ENCODE results near the gene C19orf38. TPM values are rescaled to one million over a fixed set of nuclear protein-coding genes. Genes with fewer than 3 reads are reported as not detected.
"Not testable (repeated sequence)": the region's sequence is repeated elsewhere in the genome, so short reads cannot be mapped to it uniquely, and the experiment has no call there.

Gene C19orf38
- total RNA-seq, 2 donors from 2014 or later, result 0.91 to 6.4 TPM

DNA sequence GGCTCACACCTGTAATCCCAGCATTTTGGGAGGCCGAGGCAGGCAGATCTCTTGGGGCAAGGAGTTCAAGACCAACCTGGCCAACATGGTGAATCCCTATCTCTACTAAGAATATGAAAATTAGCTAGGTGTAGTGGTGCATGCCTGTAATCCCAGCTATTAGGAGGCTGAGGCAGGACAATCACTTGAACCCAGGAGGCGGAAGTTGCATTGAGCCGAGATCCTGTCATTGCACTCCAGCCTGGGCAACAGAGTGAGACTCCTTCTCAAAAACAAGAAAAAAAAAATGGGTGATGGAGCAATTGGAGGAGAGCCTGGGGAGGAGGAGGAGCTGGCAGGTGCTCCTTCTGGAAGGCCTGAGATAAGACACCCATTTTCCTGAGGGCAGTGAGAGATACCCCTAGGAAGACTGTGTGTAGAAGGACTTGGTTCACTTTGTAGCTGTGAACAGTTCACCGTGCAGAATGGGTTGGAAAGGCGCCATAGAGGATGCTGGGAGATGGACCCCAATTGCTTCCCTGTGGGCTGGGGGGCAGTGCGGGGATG lies 14.4 kb downstream of the C19orf38 start:
- peak overlapping the region in 1 of 2 donors; percentile 10 for H3K4me3 ChIP-seq
- no peaks in the 10 kb centered on the region for H3K4me1 ChIP-seq (replicated peaks)
- H3K9me3 ChIP-seq, result no peaks in the 10 kb centered on the region
- TF ChIP-seq, protein P1, sequence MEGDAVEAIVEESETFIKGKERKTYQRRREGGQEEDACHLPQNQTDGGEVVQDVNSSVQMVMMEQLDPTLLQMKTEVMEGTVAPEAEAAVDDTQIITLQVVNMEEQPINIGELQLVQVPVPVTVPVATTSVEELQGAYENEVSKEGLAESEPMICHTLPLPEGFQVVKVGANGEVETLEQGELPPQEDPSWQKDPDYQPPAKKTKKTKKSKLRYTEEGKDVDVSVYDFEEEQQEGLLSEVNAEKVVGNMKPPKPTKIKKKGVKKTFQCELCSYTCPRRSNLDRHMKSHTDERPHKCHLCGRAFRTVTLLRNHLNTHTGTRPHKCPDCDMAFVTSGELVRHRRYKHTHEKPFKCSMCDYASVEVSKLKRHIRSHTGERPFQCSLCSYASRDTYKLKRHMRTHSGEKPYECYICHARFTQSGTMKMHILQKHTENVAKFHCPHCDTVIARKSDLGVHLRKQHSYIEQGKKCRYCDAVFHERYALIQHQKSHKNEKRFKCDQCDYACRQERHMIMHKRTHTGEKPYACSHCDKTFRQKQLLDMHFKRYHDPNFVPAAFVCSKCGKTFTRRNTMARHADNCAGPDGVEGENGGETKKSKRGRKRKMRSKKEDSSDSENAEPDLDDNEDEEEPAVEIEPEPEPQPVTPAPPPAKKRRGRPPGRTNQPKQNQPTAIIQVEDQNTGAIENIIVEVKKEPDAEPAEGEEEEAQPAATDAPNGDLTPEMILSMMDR (IDR thresholded peaks at IDR 0.05), result no peak
- TF ChIP-seq POLR2AphosphoS5 (IDR thresholded peaks at IDR 0.05) (no peak), POLR2A (IDR thresholded peaks at IDR 0.05) (no peak)
- WGBS, result 75% methylated on average over 6 of the region's 6 CpGs
- H3K36me3 ChIP-seq, result no peaks in the 10 kb centered on the region
- no peak for DNase-seq (ENCODE audit: low spot score)
- intact Hi-C loops (cut with DNase I), result loop anchor here (5.0 kb wide), 1 partner anchor 145 kb away; the partner anchor contains the start of gene DNM2
- H3K27me3 ChIP-seq (replicated peaks; ENCODE audit: insufficient read depth), result no peaks in the 10 kb centered on the region
- H3K27ac ChIP-seq, result peak overlapping the region; percentile 66 to 70

DNA sequence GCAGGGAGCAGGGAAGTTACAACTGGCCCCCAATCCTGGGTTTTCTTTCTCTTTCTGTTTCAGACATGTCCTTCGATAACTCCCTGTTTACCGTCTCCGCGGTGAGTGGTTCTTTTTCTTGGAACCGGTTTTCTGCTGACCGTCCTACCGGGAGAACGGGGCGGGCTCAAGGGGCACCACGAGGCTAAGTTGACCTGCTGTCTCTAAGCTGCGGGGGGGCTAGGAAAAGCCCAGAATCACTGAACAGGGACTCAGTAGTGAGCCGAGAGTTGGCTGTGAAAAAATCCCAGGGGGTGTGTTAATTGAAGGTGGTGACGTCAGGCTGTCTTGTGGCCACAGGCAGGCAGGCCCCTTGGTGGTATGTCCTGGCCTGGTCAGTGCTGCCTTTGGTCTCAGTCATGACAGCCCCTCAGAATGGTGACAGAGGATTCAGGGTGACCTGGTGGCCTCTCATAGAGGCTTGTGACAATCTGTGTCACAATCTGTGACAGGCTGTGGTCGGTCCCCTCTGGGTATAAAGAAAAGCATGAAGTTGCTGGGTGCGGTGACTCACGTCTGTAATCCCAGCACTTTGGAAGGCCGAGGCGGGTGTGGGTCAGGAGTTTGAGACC lies 15.0 kb downstream of the C19orf38 start:
- Histone ChIP-seq H3K4me1 (replicated peaks) (no peaks in the 10 kb centered on the region), H3K27ac (peak overlapping the region; percentile 66 to 70), H3K27me3 (replicated peaks; ENCODE audit: insufficient read depth) (no peaks in the 10 kb centered on the region), H3K4me3 (peak overlapping the region in 1 of 2 donors; percentile 10), H3K9me3 (no peaks in the 10 kb centered on the region), H3K36me3 (no peaks in the 10 kb centered on the region)
- peak; percentile 51 for DNase-seq (ENCODE audit: low spot score)
- intact Hi-C loops (cut with DNase I), result loop anchor here (5.0 kb wide), 1 partner anchor 146 kb away; the partner anchor contains the start of gene DNM2
- 50% methylated on average over 18 of the region's 18 CpGs for WGBS
- TF ChIP-seq POLR2AphosphoS5 (IDR thresholded peaks at IDR 0.05), result peak; percentile 64
- no peak for TF ChIP-seq POLR2A (IDR thresholded peaks at IDR 0.05)

DNA sequence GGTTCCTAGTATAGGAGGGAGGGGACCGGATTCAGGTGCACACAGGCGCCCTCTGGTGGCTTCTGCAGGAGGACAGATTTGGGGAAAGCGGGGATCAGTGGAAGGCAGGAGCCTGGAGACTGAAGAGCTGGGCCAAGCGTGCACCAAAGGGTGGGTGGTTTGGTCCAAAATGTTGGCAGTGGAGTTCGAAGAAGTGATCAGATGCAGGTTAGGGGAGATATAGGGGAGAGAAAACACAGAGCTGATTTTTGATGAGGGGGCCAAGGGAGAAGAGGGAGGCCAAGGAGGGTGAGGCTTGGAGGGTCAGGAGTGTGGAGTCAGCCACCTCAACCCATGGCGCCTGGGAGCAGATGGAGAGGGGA lies 16.3 kb downstream of the C19orf38 start:
- WGBS, result 13% methylated on average over 6 of the region's 6 CpGs
- H3K4me1 ChIP-seq (replicated peaks), result no peaks in the 10 kb centered on the region
- DNase-seq (ENCODE audit: low spot score), result peak; percentile 83
- TF ChIP-seq POLR2AphosphoS5 (IDR thresholded peaks at IDR 0.05) (peak; percentile 72), POLR2A (IDR thresholded peaks at IDR 0.05) (no peak)
- TF ChIP-seq, protein P1 (IDR thresholded peaks at IDR 0.05), result peak; percentile 79 to 88 (median 86)
- no peaks in the 10 kb centered on the region for H3K36me3 ChIP-seq
- no peaks in the 10 kb centered on the region for H3K9me3 ChIP-seq
- no peak overlapping the region for H3K4me3 ChIP-seq
- intact Hi-C loops (cut with DNase I), result loop anchor here (5.0 kb wide), 1 partner anchor 147 kb away; the partner anchor contains the start of gene DNM2
- no peaks in the 10 kb centered on the region for H3K27me3 ChIP-seq (replicated peaks; ENCODE audit: insufficient read depth)
- H3K27ac ChIP-seq, result peak overlapping the region in 1 of 2 donors; percentile 70

DNA sequence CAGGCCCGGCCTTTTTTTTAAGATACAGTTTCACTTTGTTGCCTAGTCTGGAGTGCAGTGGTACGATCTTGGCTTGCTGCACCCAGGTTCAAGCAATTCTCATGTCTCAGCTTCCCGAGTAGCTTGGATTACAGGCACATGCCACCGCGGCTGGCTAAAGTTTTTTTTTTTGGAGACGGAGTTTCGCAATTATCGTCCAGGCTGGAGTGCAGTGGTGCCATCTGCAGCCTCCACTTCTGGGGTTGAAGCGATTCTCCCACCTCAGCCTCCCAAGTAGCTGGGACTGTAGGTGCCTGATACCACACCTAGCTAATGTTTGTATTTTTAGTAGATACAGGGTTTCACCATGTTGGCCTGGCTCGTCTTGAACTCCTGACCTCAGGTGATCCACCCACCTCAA lies 18.3 kb downstream of the C19orf38 start:
- no peaks in the 10 kb centered on the region for H3K36me3 ChIP-seq
- H3K27ac ChIP-seq, result no peak overlapping the region
- H3K9me3 ChIP-seq, result no peaks in the 10 kb centered on the region
- WGBS, result 87% methylated on average over 10 of the region's 10 CpGs
- no peaks in the 10 kb centered on the region for H3K27me3 ChIP-seq (replicated peaks; ENCODE audit: insufficient read depth)
- no peak overlapping the region for H3K4me3 ChIP-seq
- TF ChIP-seq POLR2A (IDR thresholded peaks at IDR 0.05) (no peak), POLR2AphosphoS5 (IDR thresholded peaks at IDR 0.05) (no peak)
- TF ChIP-seq, protein P1 (IDR thresholded peaks at IDR 0.05), result no peak
- DNase-seq (ENCODE audit: low spot score), result no peak
- intact Hi-C loops (cut with DNase I), result no loop called here
- H3K4me1 ChIP-seq (replicated peaks), result no peaks in the 10 kb centered on the region

DNA sequence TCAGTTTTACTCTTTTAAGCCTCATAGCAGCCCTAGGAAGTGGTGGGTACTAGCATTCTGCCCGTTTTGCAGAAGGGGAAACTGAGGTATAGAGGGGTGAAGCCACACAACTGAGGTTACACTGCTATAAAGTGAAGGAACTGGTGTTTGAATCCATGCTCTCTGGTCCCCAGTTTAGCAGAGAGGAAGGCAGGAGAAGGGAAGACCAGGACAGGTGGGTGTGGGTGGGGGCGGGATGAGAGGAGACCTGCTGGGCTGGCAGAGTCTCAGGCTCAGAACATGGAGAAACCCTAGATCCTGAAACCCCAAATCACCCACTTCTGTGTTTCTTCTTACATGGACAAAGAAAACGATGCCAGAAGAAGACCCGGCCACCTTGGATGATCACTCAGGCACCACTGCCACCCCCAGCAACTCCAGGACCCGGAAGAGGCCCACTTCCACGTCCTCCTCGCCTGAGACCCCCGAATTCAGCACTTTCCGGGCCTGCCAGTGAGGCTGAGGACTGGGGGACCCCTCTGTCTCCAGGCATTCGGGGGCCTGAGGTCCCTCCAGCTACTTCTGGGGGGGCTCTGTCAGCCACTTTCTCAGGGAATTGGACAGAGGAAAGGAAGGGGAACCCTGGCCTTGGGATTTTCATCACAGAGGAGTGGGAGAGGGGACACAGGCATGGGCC lies 20.8 kb downstream of the C19orf38 start:
- 92% methylated on average over 10 of the region's 10 CpGs for WGBS
- TF ChIP-seq, protein P1 (IDR thresholded peaks at IDR 0.05), result no peak
- TF ChIP-seq POLR2A (IDR thresholded peaks at IDR 0.05) (no peak), POLR2AphosphoS5 (IDR thresholded peaks at IDR 0.05) (no peak)
- no peak for DNase-seq (ENCODE audit: low spot score)
- H3K9me3 ChIP-seq, result no peaks in the 10 kb centered on the region
- no peak overlapping the region for H3K27ac ChIP-seq
- H3K27me3 ChIP-seq (replicated peaks; ENCODE audit: insufficient read depth), result no peaks in the 10 kb centered on the region
- H3K4me1 ChIP-seq (replicated peaks), result no peaks in the 10 kb centered on the region
- H3K36me3 ChIP-seq, result no peaks in the 10 kb centered on the region
- H3K4me3 ChIP-seq, result no peak overlapping the region
- intact Hi-C loops (cut with DNase I), result no loop called here

DNA sequence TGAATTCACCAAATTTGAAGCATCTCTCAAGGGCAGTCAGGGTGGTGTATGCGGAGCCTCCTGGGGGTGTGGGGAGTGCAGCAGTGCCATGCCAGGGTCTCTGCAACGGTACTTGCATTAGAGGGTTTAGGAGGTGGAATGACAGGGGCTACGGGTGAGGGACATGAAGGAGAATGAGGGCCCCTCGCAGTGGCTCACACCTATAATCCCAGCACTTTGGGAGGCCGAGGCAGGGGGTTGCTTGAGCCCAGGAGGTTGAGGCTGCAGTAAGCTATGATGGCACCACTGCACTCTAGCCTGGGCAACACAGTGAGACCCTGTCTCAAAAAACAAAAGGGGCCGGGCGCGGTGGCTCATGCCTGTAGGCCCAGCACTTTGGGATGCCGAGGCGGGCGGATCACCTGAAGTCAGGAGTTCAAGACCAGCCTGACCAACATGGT lies 21.7 kb downstream of the C19orf38 start:
- not testable (repeated sequence) for DNase-seq (ENCODE audit: low spot score); H3K4me3 ChIP-seq
- 93% methylated on average over 11 of the region's 11 CpGs for WGBS

More for the DNA sequence above, 21.7 kb downstream of the C19orf38 start:
- H3K4me1 ChIP-seq (replicated peaks); H3K9me3 ChIP-seq; H3K36me3 ChIP-seq; H3K27me3 ChIP-seq (replicated peaks; ENCODE audit: insufficient read depth); H3K27ac ChIP-seq: not testable (repeated sequence)
- intact Hi-C loops (cut with DNase I), result loop anchor here (2.0 to 5.0 kb wide), 2 partner anchors 33 to 57 kb away; partner anchors contain the start of genes TIMM29, TMED1 and YIPF2
